Astrocyte of the hippocampus (primary cell): ENCODE data around the gene AQP12A.
"Not testable (repeated sequence)": the region's sequence is repeated elsewhere in the genome, so short reads cannot be mapped to it uniquely, and the experiment has no call there.

Experiments used
- DNase-seq: peaks from one replicate; pipeline ENCODE4 v3.0.0; 2011; ENCODE audit warnings: low read depth, low spot score

The AQP12A gene

DNA sequence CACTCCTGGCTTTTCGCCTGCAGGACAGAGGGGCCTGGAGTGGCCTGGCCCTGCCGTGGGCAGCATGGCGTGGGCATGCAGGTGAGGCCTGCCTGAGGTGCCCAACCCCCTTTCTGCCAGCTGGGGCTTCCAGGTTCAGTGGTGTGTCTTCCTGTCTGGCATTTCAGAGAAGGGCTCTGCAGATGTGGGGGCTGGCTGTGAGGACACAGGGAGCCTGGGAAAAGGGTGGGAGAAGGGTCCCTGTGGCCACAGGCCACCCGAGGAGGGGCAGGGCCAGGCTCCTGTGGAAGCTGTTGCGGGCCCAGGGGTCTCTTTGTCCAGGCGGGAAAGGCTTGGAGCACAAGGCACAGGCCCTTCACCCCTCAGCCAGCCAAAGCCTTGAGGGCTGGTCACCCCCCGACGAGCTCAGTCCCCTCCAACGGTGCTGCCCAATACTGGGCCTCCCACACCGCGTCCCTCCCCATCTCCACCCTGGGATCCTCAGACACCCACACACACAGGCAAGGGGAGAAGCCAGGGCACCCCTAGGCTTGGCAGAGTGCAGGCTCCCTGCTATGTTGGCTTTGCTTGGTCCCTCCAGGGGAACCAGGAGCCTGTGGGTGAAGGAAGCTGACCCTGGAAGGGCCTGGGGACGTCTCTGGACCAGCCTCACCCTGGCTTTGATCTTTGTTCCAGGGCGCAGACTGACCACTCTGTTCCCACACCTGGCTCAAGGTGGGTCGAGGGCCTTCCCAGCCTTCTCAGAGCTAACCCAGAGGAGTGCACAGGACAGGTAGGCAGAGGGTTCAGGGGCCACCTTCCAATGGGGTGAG lies 3.7 kb upstream of the AQP12A start:
- no peak for DNase-seq

GRCh38 chr2:240688553-240688919 lies 3.1 kb upstream of the AQP12A start:
- no peak for DNase-seq

DNA sequence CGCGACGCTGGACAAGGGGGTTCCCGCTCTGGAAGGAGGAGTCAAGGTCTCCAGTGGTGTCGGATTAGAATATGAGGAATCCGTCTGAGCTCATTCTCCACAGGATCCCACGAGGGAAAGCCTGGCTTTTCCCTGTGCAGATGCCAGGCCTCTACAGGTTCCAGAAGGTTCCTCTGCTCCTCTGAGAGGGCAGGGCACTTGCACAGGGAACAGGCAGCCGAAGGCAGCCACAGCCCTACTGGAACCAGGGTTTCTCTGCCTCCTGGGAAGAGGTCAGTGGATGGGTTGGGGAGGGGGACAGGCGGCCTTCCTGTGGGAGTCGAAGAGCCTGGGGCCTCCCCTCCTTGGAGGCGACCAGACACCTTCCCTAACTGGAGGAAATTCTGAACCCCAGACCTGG lies 1.7 kb upstream of the AQP12A start:
- DNase-seq, result no peak

- not testable (repeated sequence) for DNase-seq
Measured at GRCh38 chr2:240690421-240691074, 1.1 kb upstream of the AQP12A start.

GRCh38 chr2:240691075-240691427 lies 615 bp upstream of the AQP12A start:
- not testable (repeated sequence) for DNase-seq

GRCh38 chr2:240692583-240693561 lies 1.2 kb downstream of the AQP12A start:
- DNase-seq, result not testable (repeated sequence)

- not testable (repeated sequence) for DNase-seq
Measured at GRCh38 chr2:240694304-240694703, 2.6 kb downstream of the AQP12A start.

DNA sequence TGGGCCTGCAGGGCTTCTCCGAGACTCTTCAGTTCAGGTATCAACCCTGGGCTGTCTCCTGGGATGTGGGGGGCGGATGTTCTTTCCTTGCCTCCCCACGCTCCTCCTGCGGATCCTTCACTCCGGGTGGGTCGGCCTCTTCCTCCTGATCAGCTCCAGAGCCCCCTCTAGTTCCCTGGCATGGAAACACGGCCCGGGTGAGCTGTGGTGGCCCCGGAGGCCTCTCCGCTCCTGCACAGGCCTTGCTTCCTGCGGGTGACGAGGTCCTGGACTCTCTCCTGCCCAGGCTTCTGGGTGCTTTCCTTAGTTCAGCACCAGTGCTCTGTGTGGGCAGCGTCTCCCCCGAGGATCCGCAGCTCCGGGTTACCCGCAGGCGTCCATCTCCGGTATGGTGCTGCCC lies 3.9 kb downstream of the AQP12A start:
- DNase-seq, result not testable (repeated sequence)

DNA sequence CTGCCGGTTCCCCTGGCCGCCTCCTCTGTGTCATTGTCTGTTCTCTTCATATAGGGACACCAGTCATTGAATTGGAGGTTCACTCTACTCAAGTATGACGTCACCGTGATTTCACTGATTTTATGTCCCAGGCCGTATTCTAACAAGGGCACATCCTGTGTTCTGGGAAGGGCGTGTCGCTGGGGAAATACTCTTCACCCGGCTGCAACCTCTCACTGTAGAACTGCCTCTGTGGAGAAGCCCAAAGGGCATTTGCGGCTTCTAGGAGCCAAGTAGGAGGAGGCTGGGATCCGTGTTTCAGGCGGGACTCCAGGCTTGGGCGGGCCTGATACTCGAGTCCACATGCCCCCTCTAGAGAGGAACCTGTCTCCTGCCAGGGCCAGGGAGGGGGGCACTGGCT lies 4.8 kb downstream of the AQP12A start:
- not testable (repeated sequence) for DNase-seq

DNA sequence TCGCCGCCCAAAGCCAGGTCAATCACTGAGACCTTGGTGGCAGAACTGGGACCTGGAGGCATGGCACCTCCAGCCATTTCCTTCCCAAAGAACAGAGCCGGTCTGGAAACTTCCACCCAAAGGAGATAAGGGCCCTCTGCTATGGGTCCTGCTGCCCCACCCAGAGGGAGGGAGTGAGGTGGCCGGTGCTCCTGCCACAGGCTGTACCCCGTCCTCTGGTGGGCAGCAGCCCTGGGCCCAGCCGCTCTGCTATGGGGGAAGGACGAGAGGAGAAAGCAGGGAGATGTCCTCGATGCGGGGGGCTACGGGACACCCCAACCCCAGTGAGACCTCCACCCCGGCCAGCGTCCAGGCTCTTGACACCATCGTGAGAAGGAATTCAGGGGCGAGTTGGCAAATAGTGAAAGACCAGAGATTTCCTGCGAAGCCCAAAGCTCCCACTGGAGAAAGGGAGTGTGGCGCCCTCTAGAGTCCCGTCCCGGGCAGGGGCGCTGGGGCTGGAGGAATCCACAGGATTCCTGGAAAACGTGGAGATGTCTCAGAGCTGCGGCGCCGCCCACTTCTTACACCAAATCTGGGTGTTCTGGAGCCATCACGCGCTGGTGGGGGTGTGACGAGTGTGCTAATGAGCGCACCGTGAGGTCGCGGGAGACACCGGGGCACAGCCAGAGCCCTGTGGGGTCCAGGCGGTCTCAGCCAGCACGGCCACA lies 7.3 kb downstream of the AQP12A start:
- not testable (repeated sequence) for DNase-seq

DNA sequence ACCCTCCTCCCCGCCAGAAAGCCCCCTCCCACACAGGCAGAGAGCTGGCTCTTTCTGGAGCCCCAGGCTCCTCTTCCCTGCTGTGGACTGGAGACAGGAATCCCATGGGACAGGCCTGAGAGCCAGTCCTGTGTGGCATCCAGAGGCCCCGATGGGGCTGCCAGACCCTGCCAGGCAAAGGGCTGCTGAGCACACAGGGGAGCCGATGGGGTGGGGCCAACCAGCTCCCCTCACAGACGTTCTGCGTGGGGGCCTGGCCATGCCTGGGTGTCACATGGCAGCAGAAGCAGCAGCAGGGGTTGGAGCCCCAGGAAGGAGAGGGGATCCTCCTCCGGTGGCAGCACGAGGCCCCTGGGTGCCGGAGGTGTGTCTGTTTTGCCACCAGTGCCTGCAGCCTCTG lies 8.2 kb downstream of the AQP12A start:
- DNase-seq, result not testable (repeated sequence)

DNA sequence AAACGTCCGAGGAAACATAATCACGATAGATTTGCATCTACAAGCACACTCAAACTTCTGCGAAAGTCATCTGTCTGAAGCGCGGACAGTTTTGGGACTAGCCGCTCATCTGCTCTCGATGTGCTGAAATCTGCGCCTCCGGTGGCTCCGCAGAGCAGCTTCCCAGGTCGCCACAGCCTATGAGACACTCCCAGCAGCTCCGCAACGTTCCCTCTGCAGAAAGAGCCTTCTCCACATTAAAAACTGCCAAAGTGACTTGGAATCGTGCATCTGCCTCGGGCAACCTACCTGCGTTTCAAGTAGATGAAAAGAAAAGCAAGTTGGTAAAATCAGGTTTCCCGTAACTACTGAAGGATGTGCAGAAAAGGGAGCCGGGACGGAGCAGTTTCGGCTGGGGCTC lies 8.9 kb downstream of the AQP12A start:
- DNase-seq, result not testable (repeated sequence)

DNA sequence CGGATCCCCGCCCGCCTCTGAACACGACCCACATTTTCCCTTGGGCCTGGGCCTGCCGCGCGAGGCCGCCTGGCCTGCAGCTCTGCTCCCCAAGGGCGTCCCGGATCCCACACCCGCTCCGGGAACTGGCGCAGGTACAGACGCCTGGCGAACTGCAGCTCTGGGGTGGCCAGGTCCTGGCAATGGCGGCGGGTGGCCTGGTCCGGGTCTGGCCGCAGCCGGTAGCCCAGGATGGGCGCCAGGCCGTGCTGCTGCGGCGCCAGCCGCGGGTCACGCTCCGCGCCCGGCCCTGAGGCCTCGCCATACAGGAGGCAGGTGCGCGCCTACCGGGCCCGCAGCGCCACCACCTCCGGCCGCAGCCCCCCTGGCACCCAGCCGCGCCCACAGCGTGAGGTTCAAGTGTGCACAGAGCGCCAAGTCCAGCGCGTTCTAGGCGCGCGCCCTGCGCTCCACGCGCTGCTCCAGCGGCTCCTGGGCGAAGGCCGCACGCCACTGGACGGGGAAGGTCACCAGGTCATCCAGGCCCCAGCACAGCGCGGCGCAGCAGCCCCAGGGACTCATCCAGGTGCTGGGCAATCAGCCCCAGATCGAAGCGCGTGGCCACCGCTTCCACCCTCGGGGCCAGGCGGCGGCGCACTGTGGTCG lies 9.5 kb downstream of the AQP12A start:
- DNase-seq, result no peak

GRCh38 chr2:240701736-240702639 lies 10.3 kb downstream of the AQP12A start:
- no peak for DNase-seq

DNA sequence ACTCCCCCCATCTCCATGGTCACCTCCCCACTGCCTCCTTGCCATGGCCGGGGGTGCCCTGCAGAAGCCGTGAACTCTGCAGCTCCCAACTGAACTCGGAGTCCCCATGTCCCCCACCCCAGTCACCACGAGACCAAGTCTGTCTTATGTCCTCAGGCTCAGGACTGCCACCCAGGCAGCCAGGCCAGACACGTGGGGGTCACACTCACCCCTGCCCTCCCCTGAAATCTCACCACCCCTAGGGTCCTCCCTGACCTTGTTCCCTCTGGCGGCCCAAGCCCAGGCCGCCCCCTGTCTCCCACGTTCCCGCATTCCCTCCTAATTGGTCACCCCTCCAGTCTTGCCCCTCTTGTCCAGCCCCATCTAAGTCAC lies 11.0 kb downstream of the AQP12A start:
- no peak for DNase-seq

- no peak for DNase-seq
Measured at GRCh38 chr2:240703417-240704341, 12.0 kb downstream of the AQP12A start.

DNA sequence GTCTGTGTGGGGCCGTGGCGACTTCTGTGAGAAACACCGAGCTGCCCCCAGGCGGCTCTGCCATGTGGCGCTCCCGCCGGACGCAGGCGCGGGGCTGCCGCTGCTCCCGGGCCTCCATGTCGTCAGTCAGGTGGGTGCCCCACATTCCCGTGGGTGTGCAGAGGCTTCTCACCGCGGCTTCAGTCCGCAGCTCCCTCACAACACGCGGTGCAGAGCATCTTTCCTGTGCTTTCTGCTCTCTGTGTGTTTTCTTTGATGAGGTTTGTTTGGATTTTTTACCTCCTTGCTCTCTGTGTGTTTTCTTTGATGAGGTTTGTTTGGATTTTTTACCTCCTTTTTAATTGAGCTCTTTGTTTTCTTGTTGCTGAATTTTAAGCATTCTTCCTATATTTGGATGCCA lies 13.0 kb downstream of the AQP12A start:
- no peak for DNase-seq

DNA sequence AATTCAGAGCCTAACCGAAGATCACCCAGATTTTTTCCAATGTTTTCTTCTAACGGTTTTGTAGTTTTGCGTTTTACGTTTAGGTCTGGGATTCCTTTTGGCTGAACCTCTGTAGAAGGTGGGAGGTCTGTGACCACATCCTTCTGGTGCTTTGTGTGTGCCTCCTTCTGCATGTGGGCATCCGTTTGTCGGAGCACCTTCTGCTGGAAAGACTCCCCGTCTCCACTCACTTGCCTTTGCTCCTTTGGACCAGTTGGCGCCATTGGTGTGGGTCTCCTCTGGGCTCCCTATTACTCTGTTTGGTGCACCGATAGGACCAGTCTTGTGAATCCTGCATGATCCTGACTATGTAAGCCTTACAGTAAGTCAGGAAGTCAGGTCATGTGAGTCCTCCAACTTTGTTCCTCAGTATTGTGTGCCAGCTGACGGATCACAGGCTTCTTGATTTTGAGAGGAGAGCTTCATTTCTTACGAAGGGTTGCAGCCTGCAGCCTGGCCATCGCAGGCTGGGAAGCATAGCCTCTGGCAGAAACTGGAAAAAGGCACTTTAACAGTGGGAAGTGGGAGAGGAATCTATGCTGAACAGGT lies 13.6 kb downstream of the AQP12A start:
- DNase-seq, result no peak
